CD14-positive monocyte (primary cell): Measurements from ENCODE around the gene ACTR2. TPM values are rescaled to one million over a fixed set of nuclear protein-coding genes. Genes with fewer than 3 reads are reported as not detected.

Source experiments
- DNase-seq, 3 donors: peaks; one replicate each; pipeline ENCODE4 v3.0.0-alpha.2; 2011 to 2022
- H2AFZ ChIP-seq: 2 replicates; pipeline ENCODE4 v1.6.0; 2012; ENCODE audit warnings: mild to moderate bottlenecking, low read depth, low read length, inconsistent platforms; ENCODE audit not compliant: insufficient read depth, poor library complexity, severe bottlenecking
- H3K27ac ChIP-seq, 2 donors: 1 replicate in 1 of 2; 2 replicates in 1 of 2; pipeline ENCODE4 v1.5.1; 2012 to 2013; ENCODE audit warnings: low read length in 2 of 2, control low read depth in 1 of 2, inconsistent platforms in 1 of 2, low read depth in 1 of 2, mild to moderate bottlenecking in 1 of 2
- H3K27me3 ChIP-seq, 2 donors: one replicate each; pipeline versions ENCODE4 v1.6.0 to v1.6.1; 2011 to 2013; ENCODE audit warnings: low read length in 2 of 2; ENCODE audit not compliant: control insufficient read depth in 2 of 2, insufficient read depth in 2 of 2
- H3K36me3 ChIP-seq, 2 donors: replicated peaks in 1 of 2; 1 replicate in 1 of 2; 2 replicates in 1 of 2; pipeline versions ENCODE4 v1.5.1 to v1.6.1; 2012 to 2013; ENCODE audit warnings: low read length in 2 of 2, control low read depth in 1 of 2, inconsistent platforms in 1 of 2, mild to moderate bottlenecking in 1 of 2; ENCODE audit not compliant: insufficient read depth in 2 of 2, control insufficient read depth in 1 of 2
- H3K4me1 ChIP-seq, 2 donors: 1 replicate in 1 of 2; 2 replicates in 1 of 2; pipeline versions ENCODE4 v1.5.1 to v1.6.1; 2012 to 2013; ENCODE audit warnings: low read length in 2 of 2, control low read depth in 1 of 2, inconsistent platforms in 1 of 2, mild to moderate bottlenecking in 1 of 2, moderate library complexity in 1 of 2; ENCODE audit not compliant: insufficient read depth in 2 of 2, control insufficient read depth in 1 of 2
- H3K4me2 ChIP-seq: replicated peaks from 2 replicates; pipeline ENCODE3; 2012; ENCODE audit warnings: low read length, moderate library complexity, mild to moderate bottlenecking; ENCODE audit not compliant: poor library complexity, severe bottlenecking; ENCODE audit errors: extremely low read depth
- H3K4me3 ChIP-seq, 3 experiments: fragments of 200-600 bp in 1 of 3; sonication (generic) in 1 of 3; replicated peaks in 1 of 3; 1 replicate in 2 of 3; 2 replicates in 1 of 3; pipeline ENCODE4 v1.5.1; 2011 to 2013; ENCODE audit warnings: low read length in 3 of 3, mild to moderate bottlenecking in 3 of 3, control low read depth in 2 of 3, low read depth in 2 of 3, inconsistent platforms in 1 of 3, moderate library complexity in 1 of 3
- H3K79me2 ChIP-seq: 2 replicates; pipeline ENCODE4 v1.6.0; 2012; ENCODE audit warnings: mild to moderate bottlenecking, control low read depth, inconsistent platforms, low read length, moderate library complexity; ENCODE audit not compliant: insufficient read depth
- H3K9ac ChIP-seq: 2 replicates; pipeline ENCODE4 v1.6.0; 2017; ENCODE audit warnings: low read length, mild to moderate bottlenecking; ENCODE audit not compliant: insufficient read depth, poor library complexity, severe bottlenecking
- H3K9me3 ChIP-seq, 2 donors: replicated peaks in 1 of 2; 1 replicate in 1 of 2; 2 replicates in 1 of 2; pipeline versions ENCODE4 v1.5.1 to v1.6.1; 2012 to 2013; ENCODE audit warnings: low read length in 2 of 2, control low read depth in 1 of 2; ENCODE audit not compliant: control insufficient read depth in 1 of 2, insufficient read depth in 1 of 2
- H4K20me1 ChIP-seq: 2 replicates; pipeline ENCODE4 v1.6.0; 2012; ENCODE audit warnings: mild to moderate bottlenecking, low read length, control low read depth, moderate library complexity; ENCODE audit not compliant: insufficient read depth
- H3K27ac Mint-ChIP-seq, 7 donors: one replicate each; pipeline ENCODE4 v1.8.0; 2020; ENCODE audit warnings: mild to moderate bottlenecking in 7 of 7, mixed read lengths in 7 of 7, moderate library complexity in 6 of 7, inconsistent platforms in 2 of 7
- H3K27me3 Mint-ChIP-seq, 3 donors: one replicate each; pipeline ENCODE4 v1.8.0; 2021 to 2022; ENCODE audit warnings: low read depth in 3 of 3, mild to moderate bottlenecking in 3 of 3, mixed read lengths in 3 of 3, moderate library complexity in 3 of 3, inconsistent platforms in 1 of 3
- H3K36me3 Mint-ChIP-seq, 2 donors: one replicate each; pipeline ENCODE4 v1.8.0; 2020; ENCODE audit warnings: mixed read lengths in 2 of 2, inconsistent platforms in 1 of 2, mild to moderate bottlenecking in 1 of 2
- H3K4me1 Mint-ChIP-seq: one replicate; pipeline ENCODE4 v1.8.0; 2020; ENCODE audit warnings: mild to moderate bottlenecking, mixed read lengths
- H3K4me3 Mint-ChIP-seq, 2 donors: one replicate each; pipeline ENCODE4 v1.8.0; 2020; ENCODE audit warnings: mild to moderate bottlenecking in 2 of 2, mixed read lengths in 2 of 2, moderate library complexity in 1 of 2
- H3K9me3 Mint-ChIP-seq, 7 donors: one replicate each; pipeline ENCODE4 v1.8.0; 2020 to 2022; ENCODE audit warnings: mixed read lengths in 7 of 7, mild to moderate bottlenecking in 6 of 7, moderate library complexity in 6 of 7, inconsistent platforms in 2 of 7
- CTCF ChIP-seq: fragments of 200-600 bp; IDR thresholded peaks from one replicate; pipeline ENCODE4 v1.8.0; 2022; ENCODE audit warnings: antibody characterized with exemption, mild to moderate bottlenecking
- WGBS: methylation state at CpG from one replicate; pipeline ENCODE4 v1.1.5; 2013; ENCODE audit warnings: missing lambda C conversion rate; ENCODE audit not compliant: insufficient coverage; 5-methylcytosine and 5-hydroxymethylcytosine counted together
- intact Hi-C, 2 donors: fragments of 100-400 bp; cut with micrococcal nuclease; formaldehyde crosslinking; loops; one replicate each; pipeline versions ENCODE4 v1.15.0 to v1.15.1; 2023
- polyA plus RNA-seq, 3 donors: library from polyadenylated mRNA; depleted of rRNA in 1 of 3; unstranded in 2 of 3; stranded (reverse) in 1 of 3; fragments of 300-500 nt in 2 of 3; fragments of >200 nt in 1 of 3; fragmentation: Illumina TruSeq in 2 of 3; gene quantifications; 1 replicate in 2 of 3; 2 replicates in 1 of 3; pipeline ENCODE4 v1.2.3, GENCODE V29; 2012 to 2021

Gene ACTR2
- polyA plus RNA-seq, 3 donors = 88.7 to 560 (median 342) TPM

DNA sequence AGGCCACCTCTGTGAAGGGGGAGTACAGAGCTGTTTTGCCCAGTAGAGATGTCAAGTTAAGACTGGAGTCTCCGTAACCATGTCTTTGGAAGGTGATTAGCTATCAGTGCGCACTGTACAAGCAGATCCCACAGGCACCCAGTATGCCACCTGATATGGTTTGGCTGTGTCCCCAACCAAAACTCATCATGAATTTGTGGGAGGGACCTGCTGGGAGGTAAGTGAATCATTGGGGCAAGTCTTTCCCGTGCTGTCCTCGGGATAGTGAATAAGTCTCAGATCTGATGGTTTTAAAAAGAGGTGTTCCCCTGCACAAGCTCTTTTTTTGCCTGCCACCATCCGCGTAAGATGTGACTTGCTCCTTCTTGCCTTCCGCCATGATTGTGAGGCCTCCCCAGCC is 90.2 kb downstream of the ACTR2 start:
- Histone ChIP-seq H3K9me3 (peaks cover 0 to 3% of the 10 kb centered on the region in 2 donors), H4K20me1 (no peaks in the 10 kb centered on the region), H3K4me3 (no peak overlapping the region), H3K27me3 (no peaks in the 10 kb centered on the region), H3K4me1 (no peaks in the 10 kb centered on the region), H3K36me3 (peaks cover 14 to 33% of the 10 kb centered on the region in 2 donors), H2AFZ (no peak overlapping the region), H3K79me2 (no peaks in the 10 kb centered on the region), H3K4me2 (no peak overlapping the region), H3K9ac (no peak overlapping the region), H3K27ac (no peak overlapping the region)
- intact Hi-C loops = no loop called here
- DNase-seq = no peak
- Mint-ChIP-seq H3K9me3 (peaks cover 0 to 11% (median 6%) of the 10 kb centered on the region in 7 donors), H3K36me3 (peaks cover 28% of the 10 kb centered on the region in 2 donors), H3K4me1 (no peaks in the 10 kb centered on the region), H3K27ac (peak overlapping the region in 1 of 7 donors; percentile 25), H3K27me3 (peaks cover 0 to 2% (median 0%) of the 10 kb centered on the region in 3 donors), H3K4me3 (no peak overlapping the region)
- TF ChIP-seq CTCF = no peak
- 86% methylated on average over 7 of the region's 7 CpGs for WGBS

- TF ChIP-seq CTCF = no peak
- H3K27ac ChIP-seq = no peak overlapping the region
- H3K27me3 ChIP-seq = no peaks in the 10 kb centered on the region
- no peak overlapping the region for H3K4me2 ChIP-seq
- no peak overlapping the region for H2AFZ ChIP-seq
- Mint-ChIP-seq H3K27me3 (peaks cover 0 to 3% (median 0%) of the 10 kb centered on the region in 3 donors), H3K4me1 (no peaks in the 10 kb centered on the region), H3K27ac (peak overlapping the region in 1 of 7 donors; percentile 23), H3K9me3 (peaks cover 0 to 6% (median 3%) of the 10 kb centered on the region in 7 donors), H3K36me3 (peaks cover 15% of the 10 kb centered on the region in 2 donors), H3K4me3 (no peak overlapping the region)
- no peaks in the 10 kb centered on the region for H3K79me2 ChIP-seq
- H3K9me3 ChIP-seq = no peaks in the 10 kb centered on the region
- no peak for DNase-seq
- H3K9ac ChIP-seq = no peak overlapping the region
- H3K4me3 ChIP-seq = no peak overlapping the region
- no peaks in the 10 kb centered on the region for H3K4me1 ChIP-seq
- WGBS = 100% methylated on average over 3 of the region's 5 CpGs
- no peaks in the 10 kb centered on the region for H4K20me1 ChIP-seq
- intact Hi-C loops = no loop called here
- H3K36me3 ChIP-seq = peaks cover 5 to 20% of the 10 kb centered on the region in 2 donors
Observed at GRCh38 chr2:65319072-65319673, 91.5 kb downstream of the ACTR2 start.
